ENCODE results near the gene DGKG.

DNA sequence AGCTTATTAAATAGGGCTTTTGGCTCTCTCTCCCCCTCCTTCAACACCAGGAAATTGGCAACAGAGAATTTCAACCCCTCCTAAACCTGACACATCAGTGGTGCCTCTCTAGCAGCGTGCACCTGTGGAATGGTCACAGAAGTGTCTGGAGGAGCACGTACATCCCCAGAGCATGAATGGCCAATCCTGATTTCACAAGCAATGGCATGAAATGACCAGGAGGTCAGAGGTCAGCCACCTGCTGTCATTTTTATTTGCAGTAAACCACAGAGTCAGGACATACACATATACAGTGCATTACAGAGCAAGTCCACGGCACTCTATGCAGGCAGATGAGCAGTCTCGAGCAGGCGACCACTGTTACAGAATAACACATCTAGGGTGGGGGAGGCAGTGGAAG lies 228.1 kb downstream of the DGKG start:
- TF ChIP-seq ZBTB5 (IDR thresholded peaks at IDR 0.05): no peak
- no peak for TF ChIP-seq CREM (IDR thresholded peaks at IDR 0.05; ENCODE audit: low read depth)
- TF ChIP-seq BCLAF1 (IDR thresholded peaks at IDR 0.05; ENCODE audit: borderline replicate concordance in 1 of 2, control insufficient read depth in 1 of 2, low read depth in 2 of 2, low read length in 1 of 2): no peak
- TF ChIP-seq SETDB1 (IDR thresholded peaks at IDR 0.05; ENCODE audit: low read length): no peak
- TF ChIP-seq CTCF (IDR thresholded peaks at IDR 0.05 in 2 of 3, conservative IDR thresholded peaks at IDR 0.05 in 1 of 3; ENCODE audit: insufficient read depth in 2 of 3, low read depth in 1 of 3, low read length in 3 of 3): no peak
- no peak for TF ChIP-seq GABPA (tag; conservative IDR thresholded peaks at IDR 0.05; ENCODE audit: low read depth)
- no peak for TF ChIP-seq HIVEP1 (CRISPR knock-in tag; IDR thresholded peaks at IDR 0.05)
